IPS-18a (cell line): ENCODE data around the gene CD80.
"Not testable (repeated sequence)": the region's sequence is repeated elsewhere in the genome, so short reads cannot be mapped to it uniquely, and the experiment has no call there.

ENCODE experiments used
- H3K27ac ChIP-seq: one replicate; pipeline ENCODE4 v1.5.1; 2013; ENCODE audit warnings: low read length
- H3K27me3 ChIP-seq: one replicate; pipeline ENCODE4 v1.6.1; 2013; ENCODE audit warnings: mild to moderate bottlenecking, low read length; ENCODE audit not compliant: control insufficient read depth, insufficient read depth
- H3K36me3 ChIP-seq: one replicate; pipeline ENCODE4 v1.6.1; 2013; ENCODE audit warnings: low read depth, low read length; ENCODE audit not compliant: control insufficient read depth
- H3K4me1 ChIP-seq: one replicate; pipeline ENCODE4 v1.6.1; 2013; ENCODE audit warnings: low read depth, low read length; ENCODE audit not compliant: control insufficient read depth
- H3K4me3 ChIP-seq: one replicate; pipeline ENCODE4 v1.5.1; 2013; ENCODE audit warnings: low read length
- H3K9ac ChIP-seq: one replicate; pipeline ENCODE4 v1.6.1; 2013; ENCODE audit warnings: mild to moderate bottlenecking, low read length, moderate library complexity
- H3K9me3 ChIP-seq: one replicate; pipeline ENCODE4 v1.6.1; 2013; ENCODE audit warnings: low read depth, low read length; ENCODE audit not compliant: control insufficient read depth

The CD80 gene

GRCh38 chr3:119594929-119595328, 35.5 kb upstream of the CD80 start:
- H3K9me3 ChIP-seq, H3K4me3 ChIP-seq, H3K4me1 ChIP-seq, H3K36me3 ChIP-seq, H3K27ac ChIP-seq, H3K9ac ChIP-seq, H3K27me3 ChIP-seq: not testable (repeated sequence)

GRCh38 chr3:119594066-119594465, 34.7 kb upstream of the CD80 start:
- H3K27ac ChIP-seq, result no peak overlapping the region
- no peak overlapping the region for H3K4me3 ChIP-seq
- H3K36me3 ChIP-seq, result no peaks in the 10 kb centered on the region
- H3K9ac ChIP-seq, result no peak overlapping the region
- peaks cover 6% of the 10 kb centered on the region for H3K4me1 ChIP-seq
- H3K9me3 ChIP-seq, result no peaks in the 10 kb centered on the region
- no peaks in the 10 kb centered on the region for H3K27me3 ChIP-seq

- H3K9me3 ChIP-seq, result no peaks in the 10 kb centered on the region
- H3K4me3 ChIP-seq, result no peak overlapping the region
- no peak overlapping the region for H3K27ac ChIP-seq
- peaks cover 6% of the 10 kb centered on the region for H3K4me1 ChIP-seq
- no peaks in the 10 kb centered on the region for H3K36me3 ChIP-seq
- H3K27me3 ChIP-seq, result no peaks in the 10 kb centered on the region
- H3K9ac ChIP-seq, result no peak overlapping the region
Measured at GRCh38 chr3:119592861-119593260, 33.4 kb upstream of the CD80 start.

GRCh38 chr3:119590706-119591105, 31.3 kb upstream of the CD80 start:
- H3K27ac ChIP-seq, result no peak overlapping the region
- H3K4me1 ChIP-seq, result peaks cover 6% of the 10 kb centered on the region
- H3K4me3 ChIP-seq, result no peak overlapping the region
- no peaks in the 10 kb centered on the region for H3K36me3 ChIP-seq
- H3K27me3 ChIP-seq, result no peaks in the 10 kb centered on the region
- no peaks in the 10 kb centered on the region for H3K9me3 ChIP-seq
- no peak overlapping the region for H3K9ac ChIP-seq

DNA sequence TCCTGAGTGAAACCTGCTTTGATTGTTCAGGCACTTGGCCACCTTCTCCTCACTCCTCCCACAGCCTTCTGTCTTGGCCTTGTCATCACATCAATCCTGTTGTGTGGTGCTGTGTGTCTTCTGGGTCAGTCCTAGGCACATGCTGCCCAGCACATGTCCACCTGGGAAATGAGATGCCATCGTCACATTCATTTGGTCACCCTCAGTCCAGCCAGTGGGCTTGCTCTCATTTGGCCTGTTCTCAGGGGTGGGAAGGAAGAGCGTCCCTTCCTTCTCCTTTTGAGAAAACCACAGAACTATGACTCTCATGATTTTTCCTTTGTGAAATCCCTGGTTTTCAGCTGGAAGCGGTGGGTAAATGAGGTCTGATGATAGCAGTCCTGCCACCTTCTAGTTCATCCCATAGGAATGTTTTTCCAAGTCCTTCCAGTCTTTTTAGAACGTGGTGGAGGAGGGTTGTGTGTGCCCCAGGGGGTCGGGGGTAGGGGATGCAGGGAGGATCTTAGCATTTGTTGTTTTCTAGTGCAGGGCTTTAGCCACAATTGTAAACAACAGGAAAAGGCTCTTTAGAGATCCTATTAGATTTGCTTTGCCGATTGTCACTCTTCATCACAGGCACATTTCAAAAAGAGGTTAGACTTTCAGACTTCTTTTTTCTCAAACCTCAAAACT, 29.8 kb upstream of the CD80 start:
- peaks cover 6% of the 10 kb centered on the region for H3K4me1 ChIP-seq
- no peak overlapping the region for H3K4me3 ChIP-seq
- H3K9me3 ChIP-seq, result no peaks in the 10 kb centered on the region
- H3K27me3 ChIP-seq, result no peaks in the 10 kb centered on the region
- H3K27ac ChIP-seq, result no peak overlapping the region
- no peak overlapping the region for H3K9ac ChIP-seq
- no peaks in the 10 kb centered on the region for H3K36me3 ChIP-seq

DNA sequence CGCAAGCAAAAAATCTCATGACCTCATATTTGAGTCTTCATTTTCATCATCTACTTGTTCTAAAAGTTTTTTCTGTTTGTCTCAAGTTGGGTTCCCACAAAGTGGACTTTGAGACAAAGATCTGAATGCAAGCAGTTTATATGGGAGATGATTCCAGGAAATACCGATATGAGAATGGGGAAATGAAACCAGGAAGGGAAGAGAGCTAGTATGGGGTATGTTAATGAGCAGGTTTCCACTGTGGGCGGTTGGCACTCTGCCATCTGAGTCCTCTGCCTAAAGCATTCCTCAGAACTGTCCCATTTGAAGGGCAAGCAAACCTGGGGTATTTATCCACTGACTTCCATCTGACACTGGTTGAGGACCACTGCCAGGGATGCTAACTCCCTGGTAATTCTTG, 28.7 kb upstream of the CD80 start:
- no peak overlapping the region for H3K27ac ChIP-seq
- H3K27me3 ChIP-seq, result no peaks in the 10 kb centered on the region
- no peak overlapping the region for H3K4me3 ChIP-seq
- no peaks in the 10 kb centered on the region for H3K36me3 ChIP-seq
- H3K4me1 ChIP-seq, result peaks cover 6% of the 10 kb centered on the region
- H3K9me3 ChIP-seq, result no peaks in the 10 kb centered on the region
- no peak overlapping the region for H3K9ac ChIP-seq

- Histone ChIP-seq H3K36me3 (no peaks in the 10 kb centered on the region), H3K4me1 (peaks cover 6% of the 10 kb centered on the region), H3K27me3 (no peaks in the 10 kb centered on the region), H3K9ac (no peak overlapping the region), H3K27ac (no peak overlapping the region), H3K9me3 (no peaks in the 10 kb centered on the region), H3K4me3 (no peak overlapping the region)
Measured at GRCh38 chr3:119586733-119587172, 27.3 kb upstream of the CD80 start.

DNA sequence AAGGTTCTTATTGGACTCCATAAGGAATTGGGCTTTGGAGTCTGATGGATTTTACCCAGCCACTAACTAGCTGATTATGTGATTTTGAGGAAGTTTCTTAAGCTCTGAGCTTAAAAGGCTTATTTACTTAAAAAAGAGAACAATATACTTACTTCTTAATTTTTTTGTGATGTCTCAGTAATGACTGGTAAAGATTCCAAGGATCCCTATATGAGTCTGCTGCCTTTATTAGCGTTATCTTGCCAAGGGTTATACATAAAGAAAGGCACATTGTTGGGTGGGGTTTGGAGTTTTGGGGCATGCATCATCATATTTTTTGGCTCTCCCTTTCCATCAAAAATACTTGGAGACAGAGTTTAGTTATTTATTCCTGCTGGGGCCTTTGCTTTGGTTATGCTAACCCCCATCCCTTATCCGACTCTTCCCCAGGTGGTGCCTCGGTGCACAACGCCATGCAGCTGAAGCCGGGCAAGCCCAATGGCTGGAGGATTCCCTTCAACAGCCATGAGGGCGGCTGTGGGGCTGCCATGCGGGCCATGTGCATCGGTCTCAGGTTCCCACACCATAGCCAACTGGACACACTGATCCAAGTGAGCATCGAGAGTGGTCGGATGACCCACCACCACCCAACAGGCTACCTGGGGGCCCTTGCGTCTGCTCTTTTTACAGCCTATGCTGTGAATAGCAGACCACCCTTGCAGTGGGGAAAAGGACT, 26.6 kb upstream of the CD80 start:
- H3K36me3 ChIP-seq, result no peaks in the 10 kb centered on the region
- H3K4me1 ChIP-seq, result peaks cover 6% of the 10 kb centered on the region
- no peak overlapping the region for H3K4me3 ChIP-seq
- no peaks in the 10 kb centered on the region for H3K9me3 ChIP-seq
- H3K27me3 ChIP-seq, result no peaks in the 10 kb centered on the region
- no peak overlapping the region for H3K27ac ChIP-seq
- H3K9ac ChIP-seq, result no peak overlapping the region

- Histone ChIP-seq H3K4me1 (peaks cover 6% of the 10 kb centered on the region), H3K9me3 (no peaks in the 10 kb centered on the region), H3K36me3 (no peaks in the 10 kb centered on the region), H3K9ac (no peak overlapping the region), H3K27ac (no peak overlapping the region), H3K4me3 (no peak overlapping the region), H3K27me3 (peaks cover 7% of the 10 kb centered on the region)
Measured at GRCh38 chr3:119585208-119585607, 25.8 kb upstream of the CD80 start.

DNA sequence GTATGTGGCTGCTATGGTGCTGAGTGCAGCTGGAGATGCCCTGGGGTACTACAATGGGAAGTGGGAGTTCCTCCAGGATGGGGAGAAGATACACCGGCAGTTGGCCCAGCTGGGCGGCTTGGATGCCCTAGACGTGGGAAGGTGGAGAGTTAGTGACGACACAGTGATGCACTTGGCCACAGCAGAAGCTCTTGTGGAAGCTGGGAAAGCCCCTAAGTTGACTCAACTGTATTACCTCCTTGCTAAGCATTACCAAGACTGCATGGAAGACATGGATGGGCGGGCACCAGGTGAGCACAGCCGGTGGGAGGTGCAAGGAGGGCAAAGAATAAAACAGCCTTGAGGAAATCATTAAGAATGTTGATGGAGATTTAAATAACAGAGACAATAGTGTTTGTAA, 22.8 kb upstream of the CD80 start:
- no peak overlapping the region for H3K9ac ChIP-seq
- H3K4me1 ChIP-seq, result peaks cover 4% of the 10 kb centered on the region
- no peaks in the 10 kb centered on the region for H3K36me3 ChIP-seq
- no peak overlapping the region for H3K4me3 ChIP-seq
- peaks cover 29% of the 10 kb centered on the region for H3K27me3 ChIP-seq
- H3K27ac ChIP-seq, result no peak overlapping the region
- H3K9me3 ChIP-seq, result no peaks in the 10 kb centered on the region

- Histone ChIP-seq H3K9ac (peak overlapping the region; percentile 89), H3K36me3 (no peaks in the 10 kb centered on the region), H3K4me1 (peaks cover 4% of the 10 kb centered on the region), H3K27me3 (peaks cover 29% of the 10 kb centered on the region), H3K27ac (no peak overlapping the region), H3K9me3 (no peaks in the 10 kb centered on the region), H3K4me3 (peak overlapping the region; percentile 91)
Measured at GRCh38 chr3:119580067-119580760, 20.8 kb upstream of the CD80 start.
